HCEC 1CT (cell line): ENCODE results near the gene DAZAP1.
"Not testable (repeated sequence)": the region's sequence is repeated elsewhere in the genome, so short reads cannot be mapped to it uniquely, and the experiment has no call there.

Experiments
- DNase-seq: peaks from one replicate; pipeline ENCODE4 v3.0.0-alpha.2; 2017

DAZAP1 gene

DNA sequence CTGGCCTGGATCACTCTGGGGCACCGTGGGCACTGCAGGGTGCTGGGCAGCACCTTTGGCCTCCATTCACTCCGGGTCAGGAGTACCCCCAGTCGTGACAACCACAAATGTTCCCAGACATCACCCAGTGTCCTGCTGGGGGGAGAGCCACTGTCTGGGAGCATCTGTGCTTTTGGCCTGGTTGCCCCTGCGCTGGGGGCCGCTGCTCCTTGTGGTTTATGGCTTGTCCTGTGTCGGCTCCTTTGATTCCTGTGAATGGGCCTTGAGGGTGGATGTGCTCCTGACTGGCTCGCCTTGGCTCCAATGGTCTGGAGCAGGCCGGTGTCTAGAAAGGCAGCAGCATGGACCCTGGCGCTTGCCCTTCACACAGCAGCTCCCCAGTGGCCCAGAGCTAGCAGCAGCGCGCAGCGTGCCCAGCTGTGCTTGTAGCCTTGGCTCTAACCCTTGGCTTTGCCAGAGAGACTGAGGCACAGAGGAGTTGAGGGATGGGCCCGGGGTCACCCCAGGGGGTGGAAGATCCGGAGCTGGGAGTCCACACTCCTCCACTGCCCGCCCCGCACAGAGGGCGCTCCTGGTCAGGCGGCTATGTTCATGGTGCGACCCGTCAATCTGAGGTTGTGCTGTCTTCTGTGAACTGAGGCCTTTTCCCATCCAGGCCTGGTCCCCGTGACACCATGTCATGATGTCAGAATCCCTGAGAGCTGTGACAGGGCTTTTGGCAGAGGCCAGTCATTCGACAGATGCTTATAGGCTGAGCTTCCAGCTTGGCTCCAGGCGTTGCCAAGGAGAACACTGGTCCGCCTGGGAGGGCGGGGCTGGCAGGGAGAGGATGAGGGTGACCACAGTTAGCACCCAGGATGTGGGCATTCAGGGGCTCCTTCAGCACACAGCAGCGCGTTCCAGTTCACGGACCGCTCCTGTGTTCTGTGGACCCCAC lies 4.1 kb downstream of the DAZAP1 start:
- no peak for DNase-seq

DNA sequence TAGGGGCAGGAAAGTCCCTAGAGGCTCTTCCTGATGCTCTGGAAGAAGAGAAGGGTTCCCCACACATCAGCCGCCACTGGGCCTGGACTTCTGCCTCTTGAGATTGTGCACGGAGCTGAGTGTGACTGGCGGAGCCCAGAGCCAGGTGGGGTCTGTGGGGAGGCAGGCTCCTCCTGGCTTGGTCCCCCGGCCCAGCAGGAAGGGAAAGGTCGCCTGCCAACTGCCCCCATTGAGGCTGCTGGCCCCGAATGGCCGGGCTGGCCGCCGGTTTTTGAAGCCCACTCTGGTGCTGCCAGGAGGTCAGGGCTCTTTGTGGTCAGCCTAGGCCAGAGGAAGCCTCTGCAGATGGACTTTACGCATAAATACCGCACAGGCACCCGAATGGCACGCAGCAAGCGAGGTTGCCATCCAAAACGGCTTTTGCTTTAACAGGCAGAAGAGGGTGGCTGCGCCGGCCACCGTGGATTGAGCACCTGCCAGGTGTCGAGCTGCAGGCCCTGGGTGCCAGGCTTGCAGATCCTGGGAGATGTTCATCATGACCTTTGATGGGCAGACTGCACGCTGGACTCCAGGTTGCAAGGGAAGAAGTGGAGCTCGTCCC lies 5.0 kb downstream of the DAZAP1 start:
- no peak for DNase-seq

DNA sequence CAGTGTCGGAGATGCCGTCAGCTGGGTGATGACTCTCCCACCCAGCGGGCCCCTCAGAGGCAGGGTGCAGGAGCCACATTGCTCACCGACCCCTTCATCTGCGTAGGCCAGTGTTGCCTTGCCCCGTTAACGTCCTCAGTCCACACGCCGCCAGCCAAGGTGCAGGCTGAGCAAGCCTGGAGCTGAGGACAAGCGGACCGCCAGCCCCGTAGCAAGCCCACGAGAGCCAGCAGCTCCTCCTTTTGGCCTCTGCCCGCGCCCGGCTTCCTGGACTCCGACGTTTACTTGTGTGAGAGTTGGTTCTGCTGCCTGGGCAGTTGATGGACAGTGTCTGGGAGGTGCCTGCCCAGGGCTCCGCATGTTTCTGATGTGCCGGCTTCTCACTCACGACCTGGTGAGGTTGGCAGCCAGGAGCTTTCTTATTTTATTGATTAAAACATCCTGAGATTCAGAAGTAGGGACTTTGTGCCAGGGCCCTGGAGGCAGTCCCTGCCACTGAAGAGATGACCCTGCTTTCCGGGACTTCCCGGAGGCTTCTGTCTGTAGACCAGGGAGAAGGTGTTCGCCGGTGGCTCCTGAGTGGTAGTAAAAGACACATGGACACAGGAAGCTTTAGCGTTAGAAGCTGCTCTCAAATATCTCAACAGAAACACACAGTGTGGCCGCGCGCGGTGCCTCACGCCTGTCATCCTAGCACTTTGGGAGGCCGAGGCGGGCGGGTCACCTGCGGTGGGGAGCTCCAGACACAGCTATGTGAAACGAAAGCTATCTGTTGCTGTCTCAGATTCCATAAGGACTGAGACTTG lies 5.8 kb downstream of the DAZAP1 start:
- DNase-seq: no peak

DNA sequence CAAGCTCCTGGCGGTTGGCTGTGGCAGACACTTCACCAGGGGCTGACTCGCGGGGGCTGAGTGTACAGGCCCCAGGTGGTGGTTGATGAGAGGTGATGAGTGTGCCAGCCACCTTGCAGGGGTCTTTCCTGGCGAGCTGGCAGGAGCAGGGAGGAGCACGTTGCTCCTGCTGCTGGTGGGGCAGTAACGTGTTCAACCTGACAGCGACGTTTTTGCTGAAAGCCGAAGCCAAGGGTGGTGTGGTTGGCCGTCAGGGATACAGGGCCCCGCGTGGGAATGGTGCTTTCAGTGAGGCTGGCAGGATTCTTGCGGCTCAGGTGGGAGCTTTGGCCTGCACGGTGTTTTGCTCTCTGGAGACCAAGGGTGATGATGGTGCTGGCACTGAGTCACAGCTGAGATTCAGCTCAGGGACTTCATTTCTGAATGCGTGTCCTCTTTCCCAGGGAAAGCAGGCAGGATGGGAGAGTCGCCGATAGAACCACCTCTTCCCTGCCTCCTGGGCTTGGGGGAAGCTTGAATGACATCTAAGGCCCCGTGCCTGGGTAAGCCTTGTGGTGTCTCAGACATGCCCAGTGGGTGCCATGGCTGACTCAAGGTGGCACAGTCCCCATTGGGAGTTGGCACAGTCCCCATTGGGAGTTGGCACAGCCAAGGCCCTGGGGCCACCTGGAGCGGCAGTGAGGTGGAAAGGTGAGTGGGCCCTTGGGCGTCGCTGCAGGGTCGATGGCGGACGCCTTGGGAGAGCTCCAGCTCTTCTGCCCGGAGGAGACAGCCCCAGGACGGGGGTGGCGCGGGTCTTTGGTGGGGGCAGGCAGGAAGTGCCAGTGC lies 8.8 kb downstream of the DAZAP1 start:
- no peak for DNase-seq

DNA sequence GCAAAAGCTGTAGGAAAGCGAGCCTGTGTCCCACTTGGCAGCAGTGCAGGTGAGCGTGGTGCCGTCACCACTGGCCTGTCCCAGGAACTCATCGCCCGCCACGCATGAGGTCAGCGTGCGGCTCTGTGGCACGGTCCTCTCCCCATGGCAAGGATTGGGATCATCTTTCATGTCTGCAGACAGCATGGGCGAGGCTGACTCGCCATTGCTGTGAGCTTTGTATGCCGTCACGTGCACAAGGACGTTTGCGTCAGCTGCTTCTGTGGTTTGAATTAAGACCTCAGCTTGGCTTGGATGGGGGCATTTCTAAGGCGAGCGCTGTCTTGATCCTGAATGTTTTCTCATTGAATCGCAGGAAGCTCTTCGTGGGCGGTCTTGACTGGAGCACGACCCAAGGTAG lies 9.8 kb downstream of the DAZAP1 start:
- DNase-seq: no peak

DNA sequence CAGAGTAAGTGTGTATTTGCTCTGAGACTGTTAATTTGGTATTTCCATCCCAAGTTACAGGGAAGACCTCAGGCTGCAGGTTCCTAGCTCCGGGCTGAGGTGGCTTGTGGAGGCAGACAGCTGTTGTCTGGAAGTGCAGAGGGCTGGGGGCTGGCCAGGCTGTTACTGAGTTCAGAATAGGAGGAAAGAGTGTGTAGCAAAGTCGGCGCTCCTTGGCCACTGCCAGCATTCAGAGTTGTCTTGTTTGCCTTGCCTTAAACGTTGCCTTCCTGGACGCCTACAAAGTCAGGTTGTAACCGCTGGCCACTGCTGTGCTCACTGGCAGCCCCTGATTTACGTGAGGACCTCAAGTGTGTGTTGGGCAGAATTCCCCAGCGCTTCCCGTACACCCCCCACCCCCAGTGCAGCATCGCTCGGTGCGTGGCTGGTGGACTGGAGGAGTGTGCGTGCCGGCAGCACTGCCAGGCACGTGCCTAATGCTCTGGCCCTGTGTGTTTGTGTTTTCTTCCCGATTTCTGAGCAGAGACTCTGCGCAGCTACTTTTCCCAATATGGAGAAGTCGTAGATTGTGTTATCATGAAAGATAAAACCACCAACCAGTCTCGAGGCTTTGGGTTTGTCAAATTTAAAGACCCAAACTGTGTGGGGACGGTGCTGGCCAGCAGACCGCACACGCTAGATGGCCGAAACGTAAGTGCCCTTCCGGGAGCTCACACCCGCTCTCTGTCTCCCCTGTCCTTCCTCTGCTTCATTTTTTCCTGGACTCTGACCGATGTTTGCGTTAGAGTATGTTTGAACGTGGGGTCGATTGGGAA lies 10.5 kb downstream of the DAZAP1 start:
- DNase-seq: no peak

DNA sequence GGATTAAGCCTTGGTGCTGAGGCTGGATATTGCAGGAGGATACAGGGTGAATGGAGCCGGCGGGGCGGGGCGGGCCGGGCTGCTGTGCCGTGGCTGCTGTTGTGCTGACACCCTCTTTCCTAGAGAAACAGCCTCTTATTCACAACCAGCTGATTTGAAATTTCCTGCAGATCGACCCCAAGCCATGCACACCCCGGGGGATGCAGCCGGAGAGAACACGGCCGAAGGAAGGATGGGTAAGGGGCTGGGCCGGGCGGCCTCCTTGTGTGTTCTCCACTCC lies 11.1 kb downstream of the DAZAP1 start:
- no peak for DNase-seq

DNA sequence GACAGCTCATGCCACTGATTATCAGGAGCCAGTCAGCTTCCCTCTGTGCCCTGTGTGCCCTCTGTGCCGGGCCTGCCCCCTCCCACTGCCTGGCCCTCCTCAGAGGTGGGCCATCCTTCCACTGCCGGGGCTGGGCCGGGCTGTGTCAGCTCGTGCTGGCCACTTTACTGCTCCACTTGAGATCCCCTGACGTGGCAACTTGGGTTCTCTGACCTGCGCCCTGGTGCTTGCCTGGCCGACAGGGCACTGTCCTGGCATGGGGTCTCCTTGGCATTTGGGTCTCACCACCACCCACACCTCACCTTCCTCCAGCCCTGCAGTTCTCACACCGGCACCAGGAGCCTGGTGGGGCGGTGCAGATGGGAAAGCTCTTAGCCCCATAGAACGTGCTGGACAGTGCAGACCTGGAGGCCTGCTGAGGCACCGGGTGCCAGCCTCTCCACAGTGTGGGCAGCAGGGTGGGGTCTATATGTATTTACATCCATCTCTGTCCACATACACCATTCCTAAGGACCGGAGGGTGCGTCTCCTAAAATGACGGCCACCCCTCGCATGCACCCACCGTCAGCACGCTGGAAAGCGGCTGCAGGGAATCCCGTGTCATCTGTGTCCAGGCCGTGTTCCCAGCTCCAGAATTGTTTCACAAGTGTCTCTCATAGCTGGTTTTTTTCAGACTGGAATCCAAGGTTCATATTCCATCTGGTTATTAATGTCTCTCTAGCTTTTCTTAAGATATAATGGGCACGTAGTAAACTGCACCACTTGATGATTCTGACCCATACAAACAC lies 11.8 kb downstream of the DAZAP1 start:
- no peak for DNase-seq

DNA sequence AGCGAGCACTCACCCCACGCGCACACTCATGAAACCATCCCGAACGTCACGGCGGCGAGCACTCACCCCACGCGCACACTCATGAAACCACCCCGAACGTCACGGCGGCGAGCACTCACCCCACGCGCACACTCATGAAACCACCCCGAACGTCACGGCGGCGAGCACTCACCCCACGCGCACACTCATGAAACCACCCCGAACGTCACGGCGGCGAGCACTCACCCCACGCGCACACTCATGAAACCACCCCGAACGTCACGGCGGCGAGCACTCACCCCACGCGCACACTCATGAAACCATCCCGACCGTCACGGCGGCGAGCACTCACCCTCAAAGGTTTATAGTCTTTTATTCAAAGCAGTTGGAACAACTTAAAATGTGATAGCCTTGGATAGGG lies 12.7 kb downstream of the DAZAP1 start:
- not testable (repeated sequence) for DNase-seq

DNA sequence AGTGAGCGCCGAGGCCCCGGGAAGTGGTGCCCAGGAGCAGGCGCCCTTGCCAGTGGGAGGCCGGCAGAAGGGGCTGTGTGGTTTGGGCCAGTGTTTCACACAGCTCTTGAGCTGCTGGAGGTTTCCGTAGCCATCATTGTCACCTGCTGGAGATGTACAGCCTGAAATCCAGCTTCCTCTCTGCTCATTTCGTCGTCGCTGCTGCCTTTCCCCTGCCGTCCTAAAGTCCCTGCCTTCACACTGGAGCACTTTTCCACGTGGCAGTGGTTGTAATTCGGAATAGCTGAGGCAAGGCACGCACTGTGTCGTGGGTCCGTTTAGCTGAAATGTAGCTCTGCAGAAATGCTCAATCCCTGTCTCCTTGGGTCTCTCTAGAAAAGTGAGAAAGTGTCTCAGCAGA lies 13.2 kb downstream of the DAZAP1 start:
- DNase-seq: no peak

DNA sequence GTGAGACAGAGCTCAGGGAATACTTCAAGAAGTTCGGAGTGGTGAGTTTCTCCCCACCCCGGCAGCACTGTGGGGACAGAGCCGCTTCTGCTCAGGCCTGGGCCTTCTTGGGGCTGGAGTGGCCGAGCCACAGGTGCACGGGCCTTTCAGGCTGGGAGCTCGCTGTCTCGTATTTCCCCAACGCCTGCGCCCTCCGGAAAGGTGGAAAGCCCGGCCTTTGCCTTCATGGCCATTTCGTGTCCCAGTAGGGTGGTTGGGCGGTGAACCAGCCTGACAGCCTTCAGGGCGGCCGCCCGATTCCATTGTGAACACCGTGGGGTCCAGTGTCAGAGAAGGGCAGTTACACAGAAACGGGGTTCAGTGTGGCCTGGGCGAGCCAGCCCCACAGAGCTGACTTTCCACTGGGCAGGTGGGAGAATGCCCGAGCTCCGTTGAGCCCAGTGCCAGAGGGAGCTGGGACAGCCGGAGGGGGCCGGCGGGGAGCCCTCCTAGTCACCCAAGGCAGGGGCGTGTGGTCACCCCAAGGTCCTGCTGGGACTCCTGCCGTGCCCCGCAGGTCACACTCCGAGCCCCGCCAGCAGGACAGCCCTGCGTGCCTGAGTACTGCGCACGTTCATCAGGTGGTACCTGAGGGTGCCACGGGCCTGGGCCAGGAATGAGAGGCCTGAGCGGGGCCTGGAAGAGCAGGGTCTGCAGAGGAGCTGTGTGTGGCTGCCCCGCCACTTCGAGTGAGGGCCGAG lies 14.0 kb downstream of the DAZAP1 start:
- no peak for DNase-seq

DNA sequence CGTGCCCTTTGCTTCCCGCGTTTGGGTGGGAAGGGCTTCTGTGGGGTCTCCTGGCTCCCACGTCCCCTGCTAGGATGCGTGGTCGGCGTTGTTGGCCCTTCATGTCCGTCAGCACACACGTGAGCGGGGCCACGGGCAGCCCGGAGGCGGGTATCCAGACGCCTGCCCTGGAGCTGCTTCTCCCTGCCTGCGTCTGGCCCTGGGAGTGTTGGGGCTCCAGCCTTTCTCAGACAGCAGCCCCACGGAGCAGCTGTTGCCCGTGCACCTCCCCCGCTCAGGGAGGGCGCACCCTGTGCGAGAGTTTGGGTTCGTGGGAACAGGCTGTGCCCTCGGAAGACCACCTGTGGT lies 14.5 kb downstream of the DAZAP1 start:
- DNase-seq: no peak

DNA sequence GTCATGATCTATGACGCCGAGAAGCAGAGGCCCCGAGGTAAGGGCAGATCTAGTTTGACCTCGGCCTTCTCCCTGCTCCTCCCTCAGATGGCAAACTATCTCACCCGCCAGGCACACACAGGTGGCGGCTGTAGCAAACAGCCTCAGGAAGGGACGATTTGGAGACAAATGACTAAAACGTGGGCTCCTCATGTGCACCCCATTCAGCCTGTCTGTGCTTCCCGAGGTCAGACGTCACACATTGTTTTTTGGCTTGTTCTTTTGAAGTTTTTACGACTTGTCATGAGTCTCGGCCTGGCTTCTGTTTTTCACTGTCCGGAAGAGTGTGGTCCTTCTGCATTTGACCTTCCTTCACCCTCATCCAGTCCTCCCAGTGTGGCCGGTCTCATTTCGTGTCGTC lies 15.0 kb downstream of the DAZAP1 start:
- DNase-seq: no peak

DNA sequence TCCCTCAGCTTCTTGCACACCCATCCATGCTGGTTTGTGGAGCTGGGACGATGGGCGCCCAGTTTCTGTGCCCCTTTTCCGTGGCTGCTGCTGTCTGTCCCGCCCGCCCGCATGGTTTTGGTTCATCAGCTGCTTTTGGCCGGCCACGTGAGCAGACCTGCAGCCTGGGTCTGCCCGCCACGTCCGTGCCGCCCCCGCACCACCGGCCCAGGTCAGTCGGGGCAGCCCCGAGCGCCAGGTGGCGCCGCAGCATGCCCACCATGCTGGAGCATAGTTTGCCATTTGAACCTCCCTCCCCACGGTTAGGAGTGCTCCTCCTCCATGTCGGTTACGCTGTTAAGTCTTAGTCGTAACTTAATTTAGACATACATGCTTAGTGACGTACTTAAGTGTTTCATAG lies 15.6 kb downstream of the DAZAP1 start:
- DNase-seq: no peak

DNA sequence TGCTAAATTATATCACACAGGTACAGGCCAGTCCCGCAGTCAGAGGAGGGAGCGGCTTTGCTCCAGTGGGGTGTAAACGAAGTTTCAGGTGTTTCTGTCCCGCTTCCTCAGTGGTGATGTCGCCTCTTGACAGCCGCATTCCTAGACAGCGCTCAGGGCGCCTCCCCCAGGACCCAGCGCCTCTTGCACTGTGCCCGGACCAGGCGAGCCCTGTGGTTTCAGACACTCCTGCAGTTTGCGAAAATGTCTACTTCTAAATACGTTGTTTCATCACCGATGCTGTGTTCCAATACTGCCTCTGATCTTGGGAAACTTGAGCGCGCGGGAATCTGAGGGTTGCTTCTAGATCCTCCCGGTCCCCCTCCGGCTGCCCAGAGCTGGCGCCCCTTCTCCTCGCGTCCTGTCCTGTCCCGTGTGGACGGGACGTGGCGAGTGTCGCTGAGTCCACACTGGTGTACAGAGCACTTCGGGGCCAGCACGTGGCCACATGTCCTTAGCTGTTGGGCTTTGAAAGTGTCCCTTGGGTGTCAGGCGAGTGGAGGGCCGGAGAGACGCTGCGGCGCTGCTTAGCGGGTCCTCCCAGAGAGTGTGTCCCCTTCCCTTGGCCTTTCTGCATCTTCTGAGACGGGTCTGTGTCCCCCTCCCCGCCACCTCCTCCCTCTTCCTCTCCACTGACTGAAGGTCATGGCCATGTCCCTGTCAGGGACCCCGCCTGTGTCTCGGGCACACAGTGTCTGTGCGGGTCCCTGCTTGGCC lies 16.2 kb downstream of the DAZAP1 start:
- no peak for DNase-seq

DNA sequence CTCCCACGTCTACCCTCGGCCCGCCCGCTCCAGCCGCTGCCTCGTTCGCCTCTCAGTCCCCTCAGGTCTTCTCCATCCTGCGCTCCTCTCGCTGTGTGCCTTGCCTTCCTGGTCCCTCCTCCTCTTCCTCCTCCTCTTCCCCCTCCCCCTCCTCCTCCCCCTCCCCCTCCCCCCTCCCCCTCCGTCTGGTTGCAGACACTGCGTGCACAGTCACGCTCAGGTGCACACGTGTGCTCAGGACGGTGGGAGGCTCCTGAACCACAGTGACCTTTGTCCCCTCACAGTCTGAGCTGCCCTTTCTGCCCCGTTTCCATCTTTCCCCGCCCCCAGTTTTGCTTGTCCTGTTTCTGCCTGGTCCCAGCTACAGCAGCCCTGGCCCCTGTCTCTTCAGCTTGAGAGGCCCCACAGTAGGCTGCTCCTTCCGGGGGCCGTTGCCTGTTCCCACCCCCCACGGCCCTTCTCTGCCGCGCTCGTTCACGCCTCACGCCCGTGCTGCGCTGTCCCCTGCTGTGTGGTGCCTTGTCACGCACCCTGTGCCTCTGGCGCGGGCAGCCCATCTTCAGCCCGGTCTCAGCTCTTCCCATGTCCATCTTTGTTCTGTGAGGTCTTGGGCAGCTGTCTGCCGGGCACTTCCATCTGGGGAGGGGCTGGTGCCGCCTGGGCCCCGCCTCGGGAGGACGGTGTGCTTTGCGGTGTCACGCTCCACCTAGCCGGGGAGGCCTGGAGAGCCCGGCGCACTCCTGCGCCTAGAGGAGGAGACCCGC lies 17.0 kb downstream of the DAZAP1 start:
- DNase-seq: no peak

DNA sequence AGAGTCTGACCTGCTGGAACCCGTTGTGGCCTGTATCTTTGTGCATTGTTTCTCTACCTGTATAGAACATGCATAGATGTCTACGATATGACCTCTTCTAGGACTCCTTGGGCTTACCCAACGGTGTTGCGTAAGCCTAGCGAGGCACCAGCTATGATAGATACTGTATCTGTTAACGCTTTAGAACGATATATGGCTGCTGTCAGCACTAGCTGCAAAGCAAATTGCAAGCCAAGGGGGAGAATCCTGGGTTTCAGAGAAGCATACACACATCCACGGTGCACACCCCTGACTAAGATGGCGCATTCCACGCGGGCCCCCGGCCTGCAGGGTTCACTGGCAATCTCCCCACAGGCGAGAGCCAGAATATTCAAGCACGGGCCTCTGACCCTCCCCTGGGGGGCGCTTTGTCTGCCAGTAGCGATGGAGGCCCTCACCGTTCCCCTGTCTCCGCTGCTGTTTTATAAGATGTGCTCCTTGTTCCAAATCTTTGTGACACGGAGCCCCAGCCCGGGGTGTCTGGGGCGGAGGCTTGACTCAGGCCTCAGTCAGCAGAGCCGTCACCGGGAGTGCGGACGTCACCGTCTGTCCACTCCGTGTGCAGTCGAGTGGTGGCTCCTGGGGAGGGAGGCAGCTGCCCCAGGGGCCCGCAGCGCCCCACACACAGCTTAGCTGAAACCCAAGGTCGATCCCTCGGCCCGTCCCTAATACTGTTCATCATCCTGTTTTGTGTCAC lies 17.9 kb downstream of the DAZAP1 start:
- no peak for DNase-seq

DNA sequence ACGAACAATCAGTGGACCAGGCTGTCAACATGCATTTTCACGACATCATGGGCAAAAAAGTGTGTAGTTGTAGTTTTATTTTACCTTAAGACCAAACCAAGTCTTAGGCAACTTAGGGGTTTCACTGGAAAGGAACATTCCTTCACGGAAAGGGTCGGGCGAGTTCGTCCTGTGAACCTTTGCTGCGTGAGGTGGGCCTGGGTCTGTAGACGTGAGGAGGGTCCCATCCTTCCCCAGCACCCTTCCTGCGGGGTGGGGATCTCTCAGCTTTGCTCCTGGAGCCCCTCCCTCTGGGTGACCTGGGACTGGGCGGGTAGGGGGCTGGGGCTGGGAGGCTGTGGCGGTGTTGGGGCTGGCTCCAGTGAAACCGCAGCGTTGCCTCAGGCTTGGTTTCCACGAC lies 18.5 kb downstream of the DAZAP1 start:
- no peak for DNase-seq
